GM19043 (cell line): ENCODE data around the gene KLHL26.
"Not testable (repeated sequence)": the region's sequence is repeated elsewhere in the genome, so short reads cannot be mapped to it uniquely, and the experiment has no call there.

Experiments used
- ATAC-seq: cut with Tn5 transposase; IDR thresholded peaks from one replicate; pipeline ENCODE4 v1.9.1; 2021; ENCODE audit warnings: low read depth; ENCODE audit not compliant: unreplicated experiment

Gene KLHL26

GRCh38 chr19:18680148-18680547, 43.3 kb downstream of the KLHL26 start:
- ATAC-seq, result not testable (repeated sequence)

GRCh38 chr19:18682807-18683108, 45.9 kb downstream of the KLHL26 start:
- no peak for ATAC-seq

- ATAC-seq, result no peak
Observed at GRCh38 chr19:18683109-18683957, 46.5 kb downstream of the KLHL26 start, which contains the start of gene CRTC1. TSS of gene CRTC1 (plus strand) at chr19:18683680. CDS start at chr19:18683703, 23 bp downstream.

DNA sequence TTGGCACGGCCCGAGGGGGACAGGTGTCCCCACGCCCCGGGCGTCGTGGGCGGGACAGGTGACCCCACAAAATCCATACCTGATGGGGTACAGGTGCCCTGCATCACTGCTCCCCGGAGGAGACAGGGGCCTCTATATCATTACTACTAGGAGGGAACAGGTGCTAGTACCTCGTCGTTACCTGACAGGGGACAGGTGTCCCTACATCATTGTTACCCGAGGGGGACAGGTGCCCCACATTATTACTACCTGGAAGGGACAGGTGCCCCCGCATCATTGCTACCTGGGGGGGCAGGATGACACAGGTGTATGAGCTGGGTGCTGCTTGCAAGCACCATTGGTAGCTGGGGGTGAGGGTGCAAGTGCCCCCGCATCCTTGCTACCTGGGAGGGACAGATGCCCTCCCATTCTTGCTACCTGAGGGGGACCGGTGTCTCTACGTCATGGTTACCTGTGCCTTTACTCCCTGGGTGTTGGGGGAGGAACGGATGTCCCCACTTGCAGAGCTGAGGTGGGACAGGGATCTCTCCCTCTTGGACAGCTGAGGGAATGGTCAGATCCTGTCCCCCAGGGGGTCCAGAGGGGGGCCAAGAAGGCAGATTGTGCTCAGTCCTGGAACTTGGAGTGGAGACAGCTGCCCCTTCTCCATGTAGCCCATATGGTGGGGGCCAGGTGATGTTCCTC, 47.3 kb downstream of the KLHL26 start:
- no peak for ATAC-seq

DNA sequence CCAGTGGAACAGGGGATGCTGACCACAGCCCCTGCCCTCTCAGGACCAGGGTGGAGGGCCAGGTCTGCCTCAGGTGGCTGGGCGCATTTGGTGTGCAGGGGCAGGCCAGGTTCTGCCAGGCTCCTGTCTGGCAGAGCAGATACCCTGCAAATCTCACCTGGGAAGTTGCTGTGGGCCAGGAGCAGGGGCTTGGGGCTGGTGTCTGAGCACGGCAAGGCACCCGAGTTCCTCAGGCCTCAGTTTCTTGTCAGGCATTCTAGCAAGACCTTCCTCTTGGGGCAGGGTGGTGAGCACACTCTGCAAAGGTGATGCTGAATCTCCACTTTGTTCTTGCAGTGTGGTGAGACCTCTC, 47.8 kb downstream of the KLHL26 start:
- ATAC-seq, result no peak

DNA sequence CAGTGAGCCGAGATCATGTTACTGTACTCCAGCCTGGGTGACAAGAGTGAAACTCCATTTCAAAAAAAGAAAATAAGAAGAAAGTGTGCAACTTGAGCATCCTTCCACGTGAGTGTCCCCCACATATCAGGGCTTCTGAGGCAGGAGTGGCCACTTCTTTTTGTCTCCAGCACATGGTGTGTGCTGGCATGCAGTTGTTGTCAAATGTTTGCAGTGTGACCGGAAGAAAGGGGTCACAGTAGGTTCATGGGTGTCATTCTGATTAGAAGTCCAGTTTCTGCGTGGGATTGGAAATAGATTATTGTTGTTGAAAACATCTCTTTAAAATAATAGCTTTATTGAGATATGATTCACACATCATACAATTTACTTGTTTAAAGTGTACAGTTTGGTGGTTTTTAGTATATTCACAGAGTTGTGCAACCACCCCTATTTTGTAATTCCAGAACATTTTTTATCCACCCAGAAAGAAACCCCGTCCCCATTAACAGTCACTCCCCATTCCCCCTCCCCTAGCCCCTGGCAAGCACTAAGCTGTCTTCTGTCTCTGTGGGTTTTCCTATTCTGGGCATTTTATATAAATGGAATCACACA, 48.9 kb downstream of the KLHL26 start:
- ATAC-seq, result no peak

DNA sequence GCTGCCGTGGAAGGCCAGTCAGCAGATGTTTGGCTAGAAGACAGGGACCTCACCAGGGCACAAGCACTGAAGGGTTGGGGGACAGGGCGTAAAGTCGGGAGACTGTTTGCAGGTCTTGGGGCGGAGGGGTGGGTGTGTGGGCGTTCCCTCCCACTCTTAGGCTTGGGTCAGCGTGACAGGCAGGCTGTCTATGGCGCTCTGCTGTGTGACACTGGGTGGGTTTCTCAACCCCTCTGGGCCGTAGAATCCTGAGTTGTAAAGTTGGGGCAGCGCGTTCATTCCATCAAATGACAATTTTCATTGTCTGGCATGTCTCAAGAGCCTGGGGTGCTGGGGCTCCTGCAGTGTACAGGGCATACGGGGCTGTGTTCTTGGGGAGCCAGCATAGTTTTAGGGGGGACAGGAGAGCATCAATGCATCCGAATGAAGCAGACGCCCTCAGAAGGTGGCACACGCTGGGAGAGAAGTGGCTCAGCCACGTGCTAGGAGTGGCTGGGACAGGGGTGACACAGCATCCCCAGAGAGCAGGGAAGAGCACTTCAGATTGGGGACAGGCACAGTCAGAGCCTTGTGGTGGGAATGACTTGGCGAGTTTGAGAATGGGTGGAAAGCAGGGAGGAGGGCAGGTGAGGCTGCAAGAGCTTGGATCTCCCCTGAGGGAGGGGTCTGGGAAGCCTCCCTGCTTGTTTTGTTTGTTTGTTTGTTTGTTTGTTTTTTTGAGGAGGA, 51.1 kb downstream of the KLHL26 start:
- no peak for ATAC-seq

DNA sequence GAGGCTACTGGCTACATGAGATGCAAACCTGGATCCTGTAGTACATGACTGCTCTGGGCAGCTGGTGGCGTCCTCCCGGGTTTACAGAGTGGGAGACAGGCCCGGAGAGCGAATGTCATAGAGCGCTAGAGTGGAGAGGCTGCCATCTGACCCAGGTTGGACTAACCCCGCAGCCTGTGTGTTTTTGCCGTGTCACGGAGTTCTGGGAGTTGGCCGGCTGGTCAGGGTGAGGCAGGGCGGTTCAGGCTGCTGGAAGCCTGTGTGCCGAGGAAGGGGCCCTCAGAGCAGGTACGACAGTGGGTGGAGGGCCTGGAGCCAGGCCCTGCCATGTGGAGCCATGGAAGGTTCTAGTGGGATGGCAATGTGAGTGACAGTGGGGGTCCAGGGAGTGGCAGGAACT, 59.2 kb downstream of the KLHL26 start:
- no peak for ATAC-seq

DNA sequence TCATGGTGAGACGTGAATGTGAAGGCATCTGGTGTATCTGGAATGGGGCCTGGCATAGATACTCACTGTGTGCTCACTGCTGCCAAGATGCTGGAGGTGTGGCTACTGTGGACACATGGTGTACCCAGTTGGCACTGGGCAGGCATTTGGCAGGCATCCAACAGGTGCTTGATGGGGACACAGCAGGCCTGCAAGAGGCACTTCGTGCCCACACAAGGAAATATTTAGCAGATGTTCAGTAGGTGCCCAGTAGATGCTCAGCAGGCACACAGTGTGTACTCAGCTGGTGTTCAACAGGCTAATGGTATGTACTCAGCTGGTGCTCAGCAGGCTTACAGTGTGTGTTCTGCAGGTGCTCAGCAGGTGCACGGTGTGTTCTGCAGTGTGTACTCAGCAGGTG, 60.9 kb downstream of the KLHL26 start:
- ATAC-seq, result no peak

- ATAC-seq, result no peak
Observed at GRCh38 chr19:18698321-18699167, 61.7 kb downstream of the KLHL26 start.

GRCh38 chr19:18699403-18700054, 62.7 kb downstream of the KLHL26 start:
- ATAC-seq, result no peak

DNA sequence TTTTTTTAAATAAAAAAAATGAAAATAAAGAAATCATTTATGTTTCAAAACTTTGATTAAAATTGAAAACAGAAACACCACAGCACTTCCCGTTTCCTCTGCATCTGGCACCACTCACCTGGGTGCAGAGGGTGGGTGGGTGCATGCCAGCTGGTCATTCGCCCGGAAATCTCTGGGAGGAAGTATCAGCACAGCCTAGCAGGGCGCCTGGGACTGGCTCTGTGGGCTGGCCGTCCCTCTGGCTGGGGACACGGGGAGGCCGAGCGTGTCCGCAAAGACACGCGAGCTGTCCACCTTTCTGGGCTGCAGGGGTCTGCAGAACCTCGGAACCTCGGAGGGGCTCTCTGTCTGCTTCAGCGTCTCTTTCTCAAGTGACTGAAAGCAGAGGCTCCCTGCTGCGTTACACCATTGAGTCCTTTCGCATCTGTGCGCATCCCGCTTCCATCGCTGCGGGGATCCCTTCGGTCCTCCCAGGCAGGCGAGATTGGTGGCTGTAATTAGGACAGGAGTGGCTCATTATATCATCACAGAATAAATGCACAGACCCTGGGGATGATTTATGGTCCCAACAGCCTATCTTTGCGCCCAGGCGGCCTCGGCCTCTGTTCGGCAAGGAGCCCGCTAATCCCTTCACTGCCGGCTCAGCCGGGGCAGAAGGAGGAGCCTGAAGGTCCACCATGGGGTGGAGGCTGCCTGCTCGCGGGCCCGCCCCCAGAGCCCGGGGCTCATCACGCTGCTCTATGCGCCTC, 63.8 kb downstream of the KLHL26 start:
- no peak for ATAC-seq

GRCh38 chr19:18701250-18701608, 64.4 kb downstream of the KLHL26 start:
- no peak for ATAC-seq

- no peak for ATAC-seq
Observed at GRCh38 chr19:18704054-18704453, 67.2 kb downstream of the KLHL26 start.

DNA sequence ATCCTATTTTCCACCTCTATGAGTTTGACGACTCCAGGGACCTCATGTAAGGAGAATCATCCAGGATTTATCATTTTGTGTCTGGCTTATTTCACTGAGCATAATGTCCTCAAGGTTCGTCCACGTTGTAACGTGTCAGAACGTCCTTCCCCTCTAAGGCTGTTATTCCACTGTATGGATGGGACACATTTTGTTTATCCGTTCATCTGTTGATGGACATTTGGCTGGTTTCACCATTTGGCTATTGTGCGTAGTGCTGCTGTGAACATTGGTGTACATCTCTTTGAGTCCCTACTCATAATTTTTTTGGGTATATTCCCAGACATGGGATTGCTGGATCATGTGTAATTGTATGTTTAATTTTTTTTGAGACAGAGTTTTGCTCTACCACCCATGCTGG, 68.1 kb downstream of the KLHL26 start:
- ATAC-seq, result no peak

DNA sequence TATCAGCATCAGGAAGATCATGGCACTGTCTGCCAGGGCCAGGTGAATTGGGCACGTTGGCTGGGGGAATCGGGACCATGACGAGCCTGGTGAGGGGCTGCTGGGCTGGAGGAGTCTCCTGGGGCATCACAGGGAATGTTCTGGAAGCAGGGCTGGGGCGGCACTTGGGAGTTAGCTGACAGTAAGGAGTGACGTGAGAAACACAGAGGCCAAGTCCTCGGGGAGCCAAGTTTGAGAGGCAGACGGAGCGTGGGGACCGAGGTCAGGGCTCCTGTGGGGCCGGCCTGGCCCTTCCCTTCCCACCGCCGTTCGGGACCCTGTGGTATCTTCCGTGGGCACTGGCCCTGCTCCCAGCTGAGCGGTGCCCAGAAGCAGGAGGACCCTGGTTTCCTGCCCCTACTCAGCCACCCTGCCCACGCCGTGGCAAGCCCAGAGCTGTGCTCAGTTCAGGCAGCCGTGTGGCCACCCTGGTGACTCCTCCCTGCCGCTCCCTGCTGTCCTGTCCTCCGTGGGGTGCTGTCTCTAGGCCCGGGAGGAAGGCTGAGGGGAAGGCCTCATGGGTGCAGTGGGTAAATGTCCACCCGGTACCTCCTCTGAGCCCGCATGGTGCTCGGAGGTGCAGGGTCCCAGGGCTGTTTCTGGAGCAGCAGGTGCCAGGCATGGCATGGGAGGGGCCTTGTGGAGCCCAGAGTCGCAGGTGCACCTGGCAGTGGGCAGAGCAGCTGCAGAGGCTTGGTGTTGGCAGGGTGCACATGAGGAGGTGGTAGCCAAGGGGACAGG, 71.8 kb downstream of the KLHL26 start:
- ATAC-seq, result no peak

DNA sequence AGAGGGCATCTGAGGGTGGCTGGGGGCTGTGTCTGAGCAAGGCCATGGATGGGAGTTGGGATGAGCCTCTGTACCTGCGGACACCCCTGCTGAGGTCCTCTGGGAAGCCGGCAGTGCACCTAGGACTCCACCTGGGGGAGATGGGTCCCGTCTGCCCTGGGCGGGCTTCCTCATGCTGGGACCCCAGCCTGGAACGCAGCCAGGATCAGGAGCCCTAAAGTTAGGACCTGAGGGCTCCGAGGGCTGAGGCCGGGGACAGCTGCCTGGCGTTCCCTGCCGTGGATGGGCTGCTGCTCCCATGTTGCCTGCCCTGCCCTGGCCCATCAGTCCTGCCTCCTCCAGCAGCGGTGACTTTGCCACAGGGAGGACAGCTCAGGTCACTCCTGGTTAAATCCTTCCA, 72.7 kb downstream of the KLHL26 start:
- no peak for ATAC-seq

GRCh38 chr19:18710186-18710585, 73.4 kb downstream of the KLHL26 start:
- no peak for ATAC-seq
